RWPE1 (cell line): ENCODE results near the gene SLC25A1.

Experiments
- CTCF ChIA-PET: fragments of 350-600 bp; sonication (Branson Sonifier 250); formaldehyde crosslinking; extraction: SDS; loops from one replicate; lab custom pipeline; 2021; lab: Yijun Ruan, JAX
- POLR2A ChIA-PET: fragments of 400-600 bp; formaldehyde crosslinking; extraction: SDS; loops from one replicate; lab custom pipeline; 2020; ENCODE audit warnings: antibody characterized with exemption; ENCODE audit not compliant: low non-redundant PET; lab: Yijun Ruan, JAX
- DNase-seq: peaks from one replicate; pipeline ENCODE4 v3.0.0; 2012; ENCODE audit warnings: low spot score
- H3K27ac ChIP-seq: fragments of 450-650 bp; 2 replicates; pipeline ENCODE4 v1.5.1; 2017
- TF ChIP-seq, protein P1 (sequence below): fragments of 450-650 bp; conservative IDR thresholded peaks from 2 replicates; pipeline ENCODE4 v1.5.1; 2017; ENCODE audit warnings: low read depth, mild to moderate bottlenecking

SLC25A1 gene

DNA sequence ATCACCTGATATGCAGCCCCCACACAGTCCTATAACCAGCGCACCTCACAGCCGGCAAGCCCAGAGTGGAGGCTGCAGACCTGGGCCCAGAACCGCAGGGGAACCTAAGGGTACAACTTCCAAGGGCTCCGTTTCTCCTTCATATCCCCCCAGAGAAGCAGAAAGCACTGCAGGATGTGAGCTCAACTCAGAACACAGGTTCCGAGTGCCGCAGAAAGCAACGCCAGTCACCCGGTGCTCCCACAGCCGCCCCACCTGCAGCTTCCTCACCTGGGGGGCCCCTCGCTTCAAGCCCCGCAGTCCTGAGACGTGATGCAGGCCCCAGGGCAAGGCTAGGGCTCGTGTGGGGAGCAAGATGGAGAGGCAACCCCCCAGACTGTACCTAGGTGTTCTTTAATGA is 45.0 kb downstream of the SLC25A1 start:
- no peak overlapping the region for H3K27ac ChIP-seq
- POLR2A ChIA-PET: no interaction called here
- no peak for DNase-seq
- CTCF ChIA-PET: no interaction called here
- TF ChIP-seq, protein P1, sequence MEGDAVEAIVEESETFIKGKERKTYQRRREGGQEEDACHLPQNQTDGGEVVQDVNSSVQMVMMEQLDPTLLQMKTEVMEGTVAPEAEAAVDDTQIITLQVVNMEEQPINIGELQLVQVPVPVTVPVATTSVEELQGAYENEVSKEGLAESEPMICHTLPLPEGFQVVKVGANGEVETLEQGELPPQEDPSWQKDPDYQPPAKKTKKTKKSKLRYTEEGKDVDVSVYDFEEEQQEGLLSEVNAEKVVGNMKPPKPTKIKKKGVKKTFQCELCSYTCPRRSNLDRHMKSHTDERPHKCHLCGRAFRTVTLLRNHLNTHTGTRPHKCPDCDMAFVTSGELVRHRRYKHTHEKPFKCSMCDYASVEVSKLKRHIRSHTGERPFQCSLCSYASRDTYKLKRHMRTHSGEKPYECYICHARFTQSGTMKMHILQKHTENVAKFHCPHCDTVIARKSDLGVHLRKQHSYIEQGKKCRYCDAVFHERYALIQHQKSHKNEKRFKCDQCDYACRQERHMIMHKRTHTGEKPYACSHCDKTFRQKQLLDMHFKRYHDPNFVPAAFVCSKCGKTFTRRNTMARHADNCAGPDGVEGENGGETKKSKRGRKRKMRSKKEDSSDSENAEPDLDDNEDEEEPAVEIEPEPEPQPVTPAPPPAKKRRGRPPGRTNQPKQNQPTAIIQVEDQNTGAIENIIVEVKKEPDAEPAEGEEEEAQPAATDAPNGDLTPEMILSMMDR: no peak

DNA sequence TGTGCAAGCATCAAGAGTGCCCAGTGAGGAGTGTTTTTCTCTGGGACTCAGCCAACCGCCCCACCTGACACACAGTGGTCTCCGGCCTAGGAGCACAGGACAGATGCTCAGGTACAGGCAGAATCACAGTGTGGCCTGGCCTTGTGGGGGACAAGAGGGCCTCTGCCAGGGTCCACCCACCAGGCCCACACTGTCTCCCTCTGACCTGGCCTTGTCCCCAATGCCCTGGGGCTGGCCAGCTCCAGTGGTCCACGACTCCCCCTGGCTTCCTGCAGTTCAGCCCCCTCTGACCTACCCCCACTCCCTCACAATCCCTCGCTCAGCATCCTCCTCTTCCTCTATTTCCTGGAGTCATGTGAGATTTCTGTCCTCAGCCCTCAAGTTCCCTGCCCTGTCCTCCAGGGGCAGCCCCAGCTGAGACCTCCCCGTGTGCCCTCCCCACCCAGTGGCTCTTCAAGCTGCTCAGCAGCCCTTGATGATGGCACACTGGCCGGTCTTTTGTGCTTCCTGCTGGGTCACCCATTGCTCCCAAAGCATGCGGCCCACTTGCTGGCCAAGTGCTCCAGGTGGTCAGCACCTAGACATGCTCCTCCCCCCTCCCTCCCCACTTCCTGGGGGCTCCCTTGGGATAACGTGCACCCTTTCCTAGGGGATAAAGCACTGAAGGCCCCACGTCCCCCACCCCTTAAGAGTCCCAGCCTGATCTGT is 45.7 kb downstream of the SLC25A1 start:
- TF ChIP-seq, protein P1: no peak
- ChIA-PET CTCF (no interaction called here), POLR2A (no interaction called here)
- 0 out of 2 replicates have a peak overlapping the region, but pooled peaks have one; percentile 5 for H3K27ac ChIP-seq
- DNase-seq: no peak

DNA sequence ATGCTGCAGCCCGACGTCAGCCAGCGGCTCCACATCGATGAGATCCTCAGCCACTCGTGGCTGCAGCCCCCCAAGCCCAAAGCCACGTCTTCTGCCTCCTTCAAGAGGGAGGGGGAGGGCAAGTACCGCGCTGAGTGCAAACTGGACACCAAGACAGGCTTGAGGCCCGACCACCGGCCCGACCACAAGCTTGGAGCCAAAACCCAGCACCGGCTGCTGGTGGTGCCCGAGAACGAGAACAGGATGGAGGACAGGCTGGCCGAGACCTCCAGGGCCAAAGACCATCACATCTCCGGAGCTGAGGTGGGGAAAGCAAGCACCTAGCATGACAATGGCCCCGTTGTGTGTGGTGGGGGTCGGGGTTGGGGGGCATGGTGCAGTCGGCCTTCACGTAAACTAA is 46.4 kb downstream of the SLC25A1 start:
- DNase-seq: no peak
- POLR2A ChIA-PET: no interaction called here
- CTCF ChIA-PET: no interaction called here
- no peak overlapping the region for H3K27ac ChIP-seq
- TF ChIP-seq, protein P1: no peak

DNA sequence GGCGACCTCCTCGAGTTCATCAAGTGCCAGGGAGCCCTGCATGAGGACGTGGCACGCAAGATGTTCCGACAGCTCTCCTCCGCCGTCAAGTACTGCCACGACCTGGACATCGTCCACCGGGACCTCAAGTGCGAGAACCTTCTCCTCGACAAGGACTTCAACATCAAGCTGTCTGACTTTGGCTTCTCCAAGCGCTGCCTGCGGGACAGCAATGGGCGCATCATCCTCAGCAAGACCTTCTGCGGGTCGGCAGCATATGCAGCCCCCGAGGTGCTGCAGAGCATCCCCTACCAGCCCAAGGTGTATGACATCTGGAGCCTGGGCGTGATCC is 46.9 kb downstream of the SLC25A1 start:
- H3K27ac ChIP-seq: peak overlapping the region; percentile 90
- no peak for DNase-seq
- ChIA-PET POLR2A (no interaction called here), CTCF (interaction anchor here (0.6 kb wide), 1 partner anchor 11 kb away, joined by 3 read pairs; no protein-coding TSS in a partner anchor)
- TF ChIP-seq, protein P1: no peak

DNA sequence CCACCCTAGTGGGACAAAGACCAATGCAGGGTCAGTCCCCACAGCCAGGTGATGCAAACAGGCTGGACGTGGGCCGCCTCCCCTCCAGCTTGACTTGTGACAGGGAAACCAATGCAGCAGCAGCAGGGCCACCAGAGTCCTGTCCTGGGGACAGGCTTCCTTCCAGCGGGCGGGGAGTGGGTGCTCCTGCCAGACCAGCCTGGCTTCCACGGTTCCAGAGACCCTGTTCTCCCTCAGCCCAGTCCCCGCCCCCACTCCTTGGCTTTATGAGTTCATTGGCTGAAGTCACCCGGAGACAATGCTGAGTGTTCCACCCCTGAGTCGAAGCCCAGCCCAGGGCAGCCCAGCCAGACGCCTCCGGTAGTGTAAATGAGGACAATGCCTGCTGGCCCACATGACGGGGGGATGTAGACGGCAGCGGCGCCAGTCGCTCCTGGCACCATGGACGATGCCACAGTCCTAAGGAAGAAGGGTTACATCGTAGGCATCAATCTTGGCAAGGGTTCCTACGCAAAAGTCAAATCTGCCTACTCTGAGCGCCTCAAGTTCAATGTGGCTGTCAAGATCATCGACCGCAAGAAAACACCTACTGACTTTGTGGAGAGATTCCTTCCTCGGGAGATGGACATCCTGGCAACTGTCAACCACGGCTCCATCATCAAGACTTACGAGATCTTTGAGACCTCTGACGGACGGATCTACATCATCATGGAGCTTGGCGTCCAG is 47.4 kb downstream of the SLC25A1 start, which contains the start of gene TSSK2:
TSSK2 (plus strand) TSS at position 350 of the 726 bp plus-strand sequence; CDS start at position 442, 92 bp downstream.
- peak within 1 kb of the TSS; percentile 90 for H3K27ac ChIP-seq
- CTCF ChIA-PET: interaction anchor here (0.6 kb wide), 1 partner anchor 11 kb away, joined by 3 read pairs; no protein-coding TSS in a partner anchor
- TF ChIP-seq, protein P1: no peak
- no peak for DNase-seq
- POLR2A ChIA-PET: no interaction called here

DNA sequence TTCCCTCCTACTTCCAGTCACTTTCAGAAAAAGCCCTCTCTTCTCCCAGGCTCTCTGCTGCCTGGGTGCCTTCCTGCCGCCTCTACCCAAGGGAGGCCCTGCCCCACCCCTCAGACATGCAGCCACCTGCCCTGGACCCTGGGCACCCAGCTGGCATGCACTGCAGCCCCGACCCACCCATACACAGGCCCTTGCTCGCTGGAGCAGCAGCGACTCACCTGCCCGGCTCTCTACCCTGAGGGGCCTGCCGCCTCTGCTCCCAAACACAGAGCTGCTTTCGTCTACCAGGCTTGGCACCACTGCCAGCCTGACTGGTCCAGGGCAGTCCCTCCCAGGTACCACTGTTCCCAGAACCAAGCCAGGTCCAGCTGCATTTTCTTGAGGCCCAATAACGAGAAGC is 48.7 kb downstream of the SLC25A1 start:
- TF ChIP-seq, protein P1: no peak
- DNase-seq: peak; percentile 72
- peak overlapping the region; percentile 90 for H3K27ac ChIP-seq
- POLR2A ChIA-PET: no interaction called here
- CTCF ChIA-PET: no interaction called here
